Uterus (tissue), 2 donors: Measurements from ENCODE around the gene PAFAH1B2.

Source experiments
- CTCF ChIP-seq, 4 experiments: fragments of 200-600 bp in 2 of 4; fragments of 450-650 bp in 2 of 4; sonication (generic) in 2 of 4; IDR thresholded peaks; one replicate each; pipeline ENCODE4 v1.5.1; 2016 to 2019; ENCODE audit warnings: antibody characterized with exemption in 4 of 4, mild to moderate bottlenecking in 2 of 4, moderate library complexity in 1 of 4
- POLR2A ChIP-seq, 2 donors: fragments of 450-650 bp; IDR thresholded peaks; one replicate each; pipeline ENCODE4 v1.6.1; 2016; ENCODE audit warnings: antibody characterized with exemption in 2 of 2, mild to moderate bottlenecking in 1 of 2, moderate library complexity in 1 of 2

- TF ChIP-seq POLR2A (IDR thresholded peaks at IDR 0.05) (no peak), CTCF (IDR thresholded peaks at IDR 0.05) (no peak)
Observed at GRCh38 chr11:117220568-117220967, 76.5 kb downstream of the PAFAH1B2 start.
